Spleen (tissue), 11 donors: ENCODE results near the gene SLC41A3. TPM values are rescaled to one million over a fixed set of nuclear protein-coding genes. Genes with fewer than 3 reads are reported as not detected.

Experiments
- DNase-seq: peaks from one replicate; pipeline ENCODE4 v3.0.0-alpha.2; 2020
- H3K27ac ChIP-seq, 8 donors: fragments of 200-600 bp; sonication (generic) in 7 of 8; 1 replicate in 4 of 8; 2 replicates in 4 of 8; pipeline versions ENCODE4 v1.5.0 to v1.8.0; 2016 to 2021; ENCODE audit warnings: inconsistent platforms in 4 of 8, mild to moderate bottlenecking in 4 of 8, moderate library complexity in 1 of 8
- H3K27me3 ChIP-seq, 7 donors: fragments of 200-600 bp; sonication (generic) in 6 of 7; replicated peaks in 1 of 7; 1 replicate in 4 of 7; 2 replicates in 3 of 7; pipeline versions ENCODE4 v1.5.0 to v1.8.0; 2016 to 2021; ENCODE audit warnings: inconsistent platforms in 3 of 7, mild to moderate bottlenecking in 1 of 7
- H3K36me3 ChIP-seq, 6 donors: fragments of 200-600 bp; sonication (generic) in 5 of 6; 1 replicate in 4 of 6; 2 replicates in 2 of 6; pipeline versions ENCODE4 v1.5.0 to v1.8.0; 2016 to 2021; ENCODE audit warnings: inconsistent platforms in 2 of 6
- H3K4me1 ChIP-seq, 6 donors: fragments of 200-600 bp; sonication (generic) in 5 of 6; 1 replicate in 3 of 6; 2 replicates in 3 of 6; pipeline versions ENCODE4 v1.5.0 to v1.8.0; 2016 to 2021; ENCODE audit warnings: inconsistent platforms in 3 of 6
- H3K4me3 ChIP-seq, 8 donors: fragments of 200-600 bp; sonication (generic) in 7 of 8; 1 replicate in 4 of 8; 2 replicates in 4 of 8; pipeline versions ENCODE4 v1.5.0 to v1.8.0; 2016 to 2021; ENCODE audit warnings: inconsistent platforms in 4 of 8, mild to moderate bottlenecking in 4 of 8, moderate library complexity in 2 of 8
- H3K9me3 ChIP-seq, 8 donors: fragments of 200-600 bp; sonication (generic) in 7 of 8; 1 replicate in 4 of 8; 2 replicates in 4 of 8; pipeline versions ENCODE4 v1.5.0 to v1.8.0; 2016 to 2021; ENCODE audit warnings: inconsistent platforms in 4 of 8
- POLR2A ChIP-seq, 3 donors: fragments of 450-650 bp; IDR thresholded peaks; one replicate each; pipeline ENCODE4 v1.5.1; 2017; ENCODE audit warnings: antibody characterized with exemption in 3 of 3, mild to moderate bottlenecking in 1 of 3
- POLR2AphosphoS5 ChIP-seq, 3 donors: sonication (generic); formaldehyde crosslinking; IDR thresholded peaks; one replicate each; pipeline ENCODE4 v1.5.1; 2017; ENCODE audit warnings: antibody characterized with exemption in 3 of 3
- WGBS, 5 donors: extraction: QIAGEN DNeasy Blood & Tissue Kit in 3 of 5; methylation state at CpG; one replicate each; pipeline versions ENCODE4 v1.1.5 to v1.1.7; 2013 to 2018; 5-methylcytosine and 5-hydroxymethylcytosine counted together
- intact Hi-C: fragments of 100-400 bp; cut with DNase I; formaldehyde crosslinking; loops from one replicate; pipeline ENCODE4 v1.15.0; 2023; ENCODE audit warnings: low total_unique reads
- polyA plus RNA-seq, 3 donors: library from polyadenylated mRNA; stranded (reverse); fragments of 200-250 nt; gene quantifications; one replicate each; pipeline ENCODE4 v1.2.1, GENCODE V29; 2013
- total RNA-seq, 7 donors: library from RNA; depleted of rRNA in 3 of 7; stranded (reverse); fragments of >200 nt in 3 of 7; fragmentation: NEBNext Ultra II Directional in 4 of 7; extraction: Animal tissue kit (Norgen Biotek cat#: 25700) in 4 of 7; gene quantifications; one replicate each; pipeline versions ENCODE4 v1.1.0 to v1.2.1, GENCODE V29; 2016 to 2021
- TF ChIP-seq, protein P1 (sequence below), 11 experiments: fragments of 200-600 bp in 7 of 11; fragments of 450-650 bp in 4 of 11; sonication (generic) in 4 of 11; IDR thresholded peaks in 8 of 11; conservative IDR thresholded peaks in 3 of 11; 1 replicate in 7 of 11; 2 replicates in 4 of 11; pipeline versions ENCODE4 v1.4.0 to v1.8.0; 2016 to 2021; ENCODE audit warnings: antibody characterized with exemption in 11 of 11, inconsistent platforms in 4 of 11, mild to moderate bottlenecking in 1 of 11
- donor health status: healthy with polysubstance abuse.
- donor health status: DM: no; HTN: no; CAD: no; lungs with moderate emphysema.
- donor health status: DM: no; HTN: no; CAD: no.
- donor health status: Bipolar disorder and iron deficiency.
- donor health status: healthy.
- donor health status: DM: no; HTN: no; CAD: no.
- donor health status: DM: yes; HTN: yes; CAD: no.

The SLC41A3 gene
- total and polyA plus RNA-seq, 10 donors = 16.3 to 43.7 (median 33.7) TPM

- H3K27me3 ChIP-seq = peaks cover 0 to 37% (median 0%) of the 10 kb centered on the region in 7 donors
- WGBS, 5 donors = 85 to 94% (median 92%) methylated on average over 9 of the region's 9 CpGs
- no peaks in the 10 kb centered on the region for H3K4me1 ChIP-seq
- H3K9me3 ChIP-seq = no peaks in the 10 kb centered on the region
- H3K36me3 ChIP-seq = no peaks in the 10 kb centered on the region
- H3K27ac ChIP-seq = no peak overlapping the region
- peak; percentile 31 for DNase-seq
- H3K4me3 ChIP-seq = no peak overlapping the region
- intact Hi-C loops = no loop called here
- TF ChIP-seq POLR2AphosphoS5 (IDR thresholded peaks at IDR 0.05) = no peak
- TF ChIP-seq POLR2A (IDR thresholded peaks at IDR 0.05) = no peak
- TF ChIP-seq, protein P1, sequence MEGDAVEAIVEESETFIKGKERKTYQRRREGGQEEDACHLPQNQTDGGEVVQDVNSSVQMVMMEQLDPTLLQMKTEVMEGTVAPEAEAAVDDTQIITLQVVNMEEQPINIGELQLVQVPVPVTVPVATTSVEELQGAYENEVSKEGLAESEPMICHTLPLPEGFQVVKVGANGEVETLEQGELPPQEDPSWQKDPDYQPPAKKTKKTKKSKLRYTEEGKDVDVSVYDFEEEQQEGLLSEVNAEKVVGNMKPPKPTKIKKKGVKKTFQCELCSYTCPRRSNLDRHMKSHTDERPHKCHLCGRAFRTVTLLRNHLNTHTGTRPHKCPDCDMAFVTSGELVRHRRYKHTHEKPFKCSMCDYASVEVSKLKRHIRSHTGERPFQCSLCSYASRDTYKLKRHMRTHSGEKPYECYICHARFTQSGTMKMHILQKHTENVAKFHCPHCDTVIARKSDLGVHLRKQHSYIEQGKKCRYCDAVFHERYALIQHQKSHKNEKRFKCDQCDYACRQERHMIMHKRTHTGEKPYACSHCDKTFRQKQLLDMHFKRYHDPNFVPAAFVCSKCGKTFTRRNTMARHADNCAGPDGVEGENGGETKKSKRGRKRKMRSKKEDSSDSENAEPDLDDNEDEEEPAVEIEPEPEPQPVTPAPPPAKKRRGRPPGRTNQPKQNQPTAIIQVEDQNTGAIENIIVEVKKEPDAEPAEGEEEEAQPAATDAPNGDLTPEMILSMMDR (IDR thresholded peaks at IDR 0.05 in 8 of 11, conservative IDR thresholded peaks at IDR 0.05 in 3 of 11) = no peak
These were observed 37.1 kb upstream of the SLC41A3 start for GRCh38 chr3:126121074-126121473.

DNA sequence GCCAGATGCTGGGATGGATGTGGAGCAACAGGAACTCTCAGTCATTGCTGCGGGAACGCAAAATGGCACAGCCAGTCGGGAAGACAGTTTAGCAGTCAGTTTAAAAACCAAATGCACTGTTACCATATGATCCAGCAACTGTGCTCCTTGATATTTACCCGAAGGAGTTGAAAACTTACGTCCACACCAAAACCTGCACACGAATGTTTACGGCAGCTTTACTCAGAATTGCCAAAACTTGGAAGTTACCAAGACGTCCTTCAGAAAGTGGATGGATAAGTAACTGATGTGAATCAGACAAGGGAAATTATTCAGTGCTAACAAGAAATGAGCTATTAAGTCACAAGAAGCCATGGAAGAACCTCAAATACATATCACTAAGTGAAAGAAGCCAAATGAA lies 36.1 kb upstream of the SLC41A3 start:
- intact Hi-C loops = no loop called here

GRCh38 chr3:126119008-126119675 lies 35.2 kb upstream of the SLC41A3 start:
- no peak overlapping the region for H3K27ac ChIP-seq
- whole genome bisulfite sequencing, 5 donors = 80 to 87% (median 86%) methylated on average over 7 of the region's 7 CpGs
- peaks cover 0 to 24% (median 0%) of the 10 kb centered on the region in 7 donors for H3K27me3 ChIP-seq
- no peak for DNase-seq
- H3K9me3 ChIP-seq = no peaks in the 10 kb centered on the region
- no peak overlapping the region for H3K4me3 ChIP-seq
- TF ChIP-seq POLR2A (IDR thresholded peaks at IDR 0.05) = no peak
- TF ChIP-seq, protein P1 (IDR thresholded peaks at IDR 0.05 in 8 of 11, conservative IDR thresholded peaks at IDR 0.05 in 3 of 11) = no peak
- no peak for TF ChIP-seq POLR2AphosphoS5 (IDR thresholded peaks at IDR 0.05)
- no peaks in the 10 kb centered on the region for H3K4me1 ChIP-seq
- no peaks in the 10 kb centered on the region for H3K36me3 ChIP-seq
- intact Hi-C loops = no loop called here

More for the DNA sequence above, 36.1 kb upstream of the SLC41A3 start:
- no peaks in the 10 kb centered on the region for H3K9me3 ChIP-seq
- H3K4me1 ChIP-seq = no peaks in the 10 kb centered on the region
- H3K4me3 ChIP-seq = no peak overlapping the region
- H3K27ac ChIP-seq = no peak overlapping the region
- no peaks in the 10 kb centered on the region for H3K36me3 ChIP-seq
- TF ChIP-seq POLR2AphosphoS5 (IDR thresholded peaks at IDR 0.05) = no peak
- TF ChIP-seq, protein P1 (IDR thresholded peaks at IDR 0.05 in 8 of 11, conservative IDR thresholded peaks at IDR 0.05 in 3 of 11) = no peak
- no peak for TF ChIP-seq POLR2A (IDR thresholded peaks at IDR 0.05)
- peaks cover 0 to 31% (median 0%) of the 10 kb centered on the region in 7 donors for H3K27me3 ChIP-seq
- 83 to 94% (median 93%) methylated on average over 8 of the region's 8 CpGs for WGBS, 5 donors
- DNase-seq = no peak

GRCh38 chr3:126118591-126118990 lies 34.7 kb upstream of the SLC41A3 start:
- WGBS, 5 donors = 75 to 88% (median 84%) methylated on average over 11 of the region's 11 CpGs
- TF ChIP-seq POLR2A (IDR thresholded peaks at IDR 0.05) (no peak), POLR2AphosphoS5 (IDR thresholded peaks at IDR 0.05) (no peak)
- TF ChIP-seq, protein P1 (IDR thresholded peaks at IDR 0.05 in 8 of 11, conservative IDR thresholded peaks at IDR 0.05 in 3 of 11) = no peak
- no peak overlapping the region for H3K4me3 ChIP-seq
- no peak for DNase-seq
- intact Hi-C loops = no loop called here
- peaks cover 0 to 23% (median 0%) of the 10 kb centered on the region in 7 donors for H3K27me3 ChIP-seq
- no peak overlapping the region for H3K27ac ChIP-seq
- H3K36me3 ChIP-seq = no peaks in the 10 kb centered on the region
- H3K9me3 ChIP-seq = no peaks in the 10 kb centered on the region
- no peaks in the 10 kb centered on the region for H3K4me1 ChIP-seq
